Measurements from ENCODE around the gene PRKAG1. TPM values are rescaled to one million over a fixed set of nuclear protein-coding genes. Genes with fewer than 3 reads are reported as not detected.
A peak's percentile ranks its signal among the peaks of the same experiment; 100 is the strongest.

PRKAG1 gene
- total RNA-seq, 2 experiments from 2014 or later, result 65.9 to 70.2 TPM

GRCh38 chr12:48973531-48973930, 45.0 kb downstream of the PRKAG1 start:
- Mint-ChIP-seq H3K27me3 (peaks cover 89% of the 10 kb centered on the region), H3K9me3 (no peaks in the 10 kb centered on the region), H3K4me1 (peaks cover 49% of the 10 kb centered on the region), H3K4me3 (no peak overlapping the region), H3K27ac (no peak overlapping the region), H3K36me3 (ENCODE audit: low read depth) (no peaks in the 10 kb centered on the region)
- no peak for DNase-seq
- POLR2A ChIA-PET, result no interaction called here
- CTCF ChIA-PET, result interaction anchor here (1.0 to 4.0 kb wide), 3 partner anchors 14 to 23 kb away, joined by 4 to 16 read pairs (median 5); no protein-coding TSS in a partner anchor

DNA sequence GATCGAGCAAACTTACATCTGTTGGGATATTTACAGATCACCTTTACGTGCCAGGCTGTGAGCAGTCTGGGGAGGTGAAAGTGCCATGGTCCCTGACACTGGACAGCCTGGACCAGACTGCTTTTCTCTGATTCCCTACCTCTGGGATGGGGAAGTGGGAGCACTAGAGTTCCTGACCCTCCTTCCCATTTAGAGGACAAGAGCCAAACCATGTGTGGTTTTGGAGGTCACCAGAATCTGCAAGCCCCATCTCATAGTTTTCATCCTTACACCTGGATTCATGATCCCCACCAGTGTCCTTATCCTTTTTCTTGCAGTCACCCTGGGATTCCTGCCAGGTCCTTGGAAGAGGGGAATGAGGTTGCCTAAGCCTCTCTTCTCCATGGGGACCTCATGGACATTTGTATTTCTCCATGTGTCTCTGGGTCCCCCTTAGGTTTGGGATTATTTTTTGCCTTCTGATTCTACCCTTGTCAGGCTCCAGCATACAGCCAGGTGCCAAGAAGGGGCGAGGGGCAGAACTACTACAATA, 45.6 kb downstream of the PRKAG1 start:
- CTCF ChIA-PET, result interaction anchor here (1.0 to 4.0 kb wide), 3 partner anchors 15 to 120 kb away, joined by 4 to 16 read pairs (median 4); no protein-coding TSS in a partner anchor
- Mint-ChIP-seq H3K9me3 (no peaks in the 10 kb centered on the region), H3K36me3 (ENCODE audit: low read depth) (no peaks in the 10 kb centered on the region), H3K27me3 (peaks cover 90% of the 10 kb centered on the region), H3K27ac (no peak overlapping the region), H3K4me3 (no peak overlapping the region), H3K4me1 (peaks cover 47% of the 10 kb centered on the region)
- POLR2A ChIA-PET, result interaction anchor here (1.5 kb wide), 1 partner anchor 8 kb away, joined by 5 read pairs; no protein-coding TSS in a partner anchor
- DNase-seq, result no peak

DNA sequence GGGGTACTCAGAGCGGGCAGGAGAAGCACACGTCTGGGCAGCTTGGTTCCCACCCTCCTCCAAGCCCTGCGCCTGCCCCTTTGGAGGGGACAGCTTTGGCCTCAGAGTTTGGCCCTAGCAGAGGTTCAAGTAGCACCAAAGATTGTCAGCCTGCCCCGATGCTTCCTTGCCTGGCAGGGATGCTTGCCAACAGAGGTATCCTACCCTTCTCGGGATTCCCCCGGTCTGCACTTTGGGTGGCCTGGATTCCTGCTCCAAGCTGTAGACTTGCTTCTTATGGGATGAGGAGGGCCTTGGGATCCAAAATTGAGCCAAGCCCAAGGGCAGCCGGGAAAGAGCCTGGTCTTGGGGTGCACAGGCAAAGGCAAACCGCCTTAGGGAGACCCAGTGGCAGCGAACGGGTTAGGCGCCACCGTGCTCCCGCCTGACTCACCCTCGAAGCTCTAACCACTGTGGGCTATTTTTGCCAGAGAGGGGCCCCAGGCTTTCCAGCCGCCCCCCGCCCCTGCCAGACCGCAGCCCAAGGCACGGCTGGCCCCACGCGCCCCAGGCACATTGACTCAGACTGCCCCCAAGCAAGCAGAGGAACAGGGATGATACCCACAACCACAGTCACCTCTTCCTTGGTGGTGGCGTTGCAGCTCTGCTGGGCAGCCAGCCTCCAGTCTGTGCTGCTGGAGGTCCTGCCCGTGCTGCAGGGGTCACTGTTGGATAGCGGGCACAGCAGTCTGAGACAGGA, 46.2 kb downstream of the PRKAG1 start:
- no peaks in the 10 kb centered on the region for H3K36me3 Mint-ChIP-seq (ENCODE audit: low read depth)
- H3K27me3 Mint-ChIP-seq, result peaks cover 84% of the 10 kb centered on the region
- H3K4me1 Mint-ChIP-seq, result peaks cover 42% of the 10 kb centered on the region
- H3K4me3 Mint-ChIP-seq, result no peak overlapping the region
- no peak overlapping the region for H3K27ac Mint-ChIP-seq
- POLR2A ChIA-PET, result interaction anchor here (1.4 to 1.5 kb wide), 2 partner anchors 9 to 15 kb away, joined by 4 to 5 read pairs; partner anchors contain the start of gene ARF3
- CTCF ChIA-PET, result interaction anchor here (1.0 to 4.0 kb wide), 3 partner anchors 9 to 119 kb away, joined by 3 to 16 read pairs (median 4); no protein-coding TSS in a partner anchor
- H3K9me3 Mint-ChIP-seq, result no peaks in the 10 kb centered on the region
- peak; percentile 32 for DNase-seq

GRCh38 chr12:48970702-48971334, 47.8 kb downstream of the PRKAG1 start:
- ChIA-PET CTCF (interaction anchor here (1.2 to 4.0 kb wide), 2 partner anchors 13 to 17 kb away, joined by 5 to 16 read pairs; partner anchors contain the start of gene ARF3), POLR2A (interaction anchor here (1.0 kb wide), 1 partner anchor 119 kb away, joined by 3 read pairs; the partner anchor contains the start of gene DDX23)
- Mint-ChIP-seq H3K27ac (no peak overlapping the region), H3K9me3 (no peaks in the 10 kb centered on the region), H3K4me1 (peaks cover 35% of the 10 kb centered on the region), H3K36me3 (ENCODE audit: low read depth) (no peaks in the 10 kb centered on the region), H3K4me3 (peak overlapping the region; percentile 3), H3K27me3 (peaks cover 75% of the 10 kb centered on the region)
- no peak for DNase-seq

DNA sequence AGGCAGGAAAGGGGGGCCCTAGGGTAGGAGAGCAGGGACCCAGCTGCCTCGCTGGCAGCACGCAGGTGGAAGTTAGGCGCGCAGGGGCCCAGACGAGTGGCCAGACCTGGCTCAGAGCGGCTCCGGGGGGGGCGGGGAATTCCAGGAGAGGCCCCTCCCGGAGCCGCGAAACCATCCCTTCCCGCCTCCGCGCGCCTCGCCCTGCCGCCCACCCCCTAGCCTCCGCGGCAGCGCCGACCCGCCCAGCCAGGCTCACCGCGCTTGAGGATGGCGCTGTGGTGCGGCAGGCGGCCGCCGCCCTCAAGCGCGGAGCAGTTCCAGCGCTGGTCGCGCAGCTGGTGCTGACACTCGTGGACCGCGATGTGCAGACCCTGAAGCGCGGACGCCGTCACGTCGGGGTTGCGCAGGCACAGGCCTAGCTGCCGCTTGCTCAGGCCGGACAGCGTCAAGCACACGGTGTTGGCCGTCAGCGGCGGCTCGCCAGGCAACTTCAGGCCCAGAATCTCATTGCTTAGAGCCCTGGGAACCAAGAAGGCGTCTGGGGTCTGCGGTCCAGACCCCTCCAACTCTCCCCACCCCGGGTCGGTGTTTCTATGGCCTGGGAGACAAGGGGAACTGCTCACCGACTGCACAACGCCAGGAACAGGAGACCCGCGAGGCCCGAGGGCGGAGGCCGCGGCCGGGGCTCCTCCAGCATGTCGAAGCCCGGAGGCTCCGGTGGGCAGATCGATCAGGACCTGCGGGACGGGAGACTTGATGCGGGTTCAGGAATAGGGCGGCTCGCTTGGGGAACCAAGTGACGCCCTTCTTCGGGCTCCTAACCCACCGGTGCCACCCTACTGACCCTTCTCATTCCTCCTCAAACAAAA, 48.5 kb downstream of the PRKAG1 start:
- Mint-ChIP-seq H3K4me1 (peaks cover 35% of the 10 kb centered on the region), H3K36me3 (ENCODE audit: low read depth) (no peaks in the 10 kb centered on the region), H3K27me3 (peaks cover 71% of the 10 kb centered on the region), H3K27ac (no peak overlapping the region), H3K4me3 (peak overlapping the region; percentile 10), H3K9me3 (no peaks in the 10 kb centered on the region)
- DNase-seq, result no peak
- CTCF ChIA-PET, result interaction anchor here (0.7 to 2.3 kb wide), 8 partner anchors 8 to 1116 kb away, joined by 3 to 8 read pairs (median 5); partner anchors contain the start of genes ARF3 and WNT1
- POLR2A ChIA-PET, result interaction anchor here (0.9 kb wide), 1 partner anchor 8 kb away, joined by 3 read pairs; the partner anchor contains the start of gene WNT1

DNA sequence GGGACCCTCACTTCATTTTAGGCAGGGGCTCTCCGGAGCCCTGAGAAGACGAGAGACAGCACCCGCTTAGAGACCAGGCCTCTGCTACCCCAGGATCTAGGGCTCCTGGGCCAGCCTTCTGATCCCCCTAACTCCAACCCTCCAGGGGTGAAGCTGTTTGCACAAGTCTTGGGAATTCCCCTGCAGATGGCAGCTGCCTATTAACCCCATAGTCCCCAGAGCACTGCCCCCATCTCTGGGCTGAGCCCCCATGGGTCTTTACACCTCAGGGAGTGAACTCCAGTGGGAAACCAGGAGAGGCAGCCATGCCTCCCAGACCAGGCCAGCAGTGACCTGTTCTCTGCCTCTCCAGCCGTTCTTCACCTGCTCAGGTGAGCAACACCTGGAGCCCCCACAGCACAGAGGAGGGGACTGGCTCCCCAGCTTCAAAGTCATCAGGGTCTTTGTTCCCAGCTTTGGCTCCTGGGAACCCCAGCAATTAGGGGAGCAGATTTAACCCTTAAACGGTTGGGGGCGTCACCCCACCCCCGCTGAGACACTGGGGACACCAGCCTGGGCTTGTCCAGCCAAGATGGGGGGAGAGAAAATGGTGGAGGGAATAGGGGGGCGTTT, 49.3 kb downstream of the PRKAG1 start:
- H3K4me1 Mint-ChIP-seq, result peaks cover 35% of the 10 kb centered on the region
- DNase-seq, result no peak
- CTCF ChIA-PET, result interaction anchor here (0.7 to 2.3 kb wide), 7 partner anchors 9 to 1115 kb away, joined by 3 to 8 read pairs (median 5); partner anchors contain the start of genes ARF3 and WNT1
- peak overlapping the region; percentile 10 for H3K4me3 Mint-ChIP-seq
- H3K36me3 Mint-ChIP-seq (ENCODE audit: low read depth), result no peaks in the 10 kb centered on the region
- no peaks in the 10 kb centered on the region for H3K9me3 Mint-ChIP-seq
- H3K27me3 Mint-ChIP-seq, result peaks cover 71% of the 10 kb centered on the region
- H3K27ac Mint-ChIP-seq, result no peak overlapping the region
- POLR2A ChIA-PET, result interaction anchor here (0.9 to 1.4 kb wide), 4 partner anchors 9 to 34 kb away, joined by 3 to 7 read pairs (median 3); partner anchors contain the start of genes ARF3 and WNT1

DNA sequence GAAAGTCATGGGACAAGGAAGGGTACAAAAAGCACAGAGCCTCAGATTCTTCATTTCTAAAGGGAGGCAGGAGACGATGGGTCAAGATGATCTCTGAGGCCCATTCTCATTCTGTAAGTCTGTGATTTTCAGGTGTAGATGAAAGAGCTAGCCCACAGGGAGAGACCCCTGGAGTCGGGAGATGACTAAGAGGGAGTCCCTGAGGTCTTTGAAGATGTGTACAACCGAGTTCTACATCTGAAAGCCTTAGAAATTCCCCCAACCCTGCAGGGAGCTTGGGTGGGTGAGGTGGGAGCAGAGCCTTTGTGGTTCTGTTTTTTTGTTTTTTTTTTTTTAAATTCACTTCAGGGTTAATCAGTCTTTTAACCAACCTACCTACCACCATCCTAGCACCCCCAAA, 50.1 kb downstream of the PRKAG1 start:
- Mint-ChIP-seq H3K27me3 (peaks cover 65% of the 10 kb centered on the region), H3K4me3 (no peak overlapping the region), H3K36me3 (ENCODE audit: low read depth) (no peaks in the 10 kb centered on the region), H3K27ac (no peak overlapping the region), H3K4me1 (peaks cover 35% of the 10 kb centered on the region), H3K9me3 (no peaks in the 10 kb centered on the region)
- ChIA-PET CTCF (interaction anchor here (0.6 to 2.3 kb wide), 7 partner anchors 9 to 31 kb away, joined by 3 to 8 read pairs (median 5); partner anchors contain the start of genes ARF3, DDN and WNT1), POLR2A (interaction anchor here (1.1 to 1.4 kb wide), 3 partner anchors 11 to 33 kb away, joined by 3 to 7 read pairs (median 3); partner anchors contain the start of gene ARF3)
- no peak for DNase-seq

DNA sequence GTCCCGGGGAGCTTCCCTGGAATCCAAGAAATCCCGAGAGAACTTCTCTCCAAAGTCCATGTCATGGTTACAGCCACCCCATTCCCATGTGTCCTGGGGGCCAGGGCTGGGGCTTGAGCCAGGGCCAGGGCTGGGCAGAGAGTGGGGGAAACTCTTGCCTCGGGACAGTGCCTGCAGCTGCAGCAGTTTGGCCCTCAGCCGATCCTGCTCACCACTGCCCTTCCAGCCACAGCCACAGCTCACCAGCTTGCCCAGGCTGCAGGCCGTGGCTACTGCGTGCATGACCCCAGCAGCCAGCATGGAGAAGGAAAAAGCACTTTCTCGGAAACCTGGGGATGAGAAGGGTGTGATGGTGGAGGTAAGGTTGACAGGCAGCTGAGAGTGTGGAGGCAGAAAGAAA, 50.6 kb downstream of the PRKAG1 start:
- H3K4me1 Mint-ChIP-seq, result peaks cover 34% of the 10 kb centered on the region
- no peak overlapping the region for H3K27ac Mint-ChIP-seq
- H3K27me3 Mint-ChIP-seq, result peaks cover 60% of the 10 kb centered on the region
- no peak overlapping the region for H3K4me3 Mint-ChIP-seq
- H3K9me3 Mint-ChIP-seq, result no peaks in the 10 kb centered on the region
- H3K36me3 Mint-ChIP-seq (ENCODE audit: low read depth), result no peaks in the 10 kb centered on the region
- no peak for DNase-seq
- POLR2A ChIA-PET, result interaction anchor here (1.1 to 1.4 kb wide), 2 partner anchors 11 to 27 kb away, joined by 3 to 7 read pairs; partner anchors contain the start of gene ARF3
- CTCF ChIA-PET, result interaction anchor here (0.6 to 2.3 kb wide), 4 partner anchors 9 to 31 kb away, joined by 3 to 8 read pairs (median 6); partner anchors contain the start of genes ARF3 and DDN

- no peak for DNase-seq
- Mint-ChIP-seq H3K27ac (no peak overlapping the region), H3K4me1 (peaks cover 19% of the 10 kb centered on the region), H3K27me3 (peaks cover 47% of the 10 kb centered on the region), H3K4me3 (no peak overlapping the region), H3K9me3 (no peaks in the 10 kb centered on the region), H3K36me3 (ENCODE audit: low read depth) (no peaks in the 10 kb centered on the region)
- ChIA-PET CTCF (interaction anchor here (0.9 to 2.0 kb wide), 4 partner anchors 11 to 147 kb away, joined by 3 to 10 read pairs (median 4); no protein-coding TSS in a partner anchor), POLR2A (interaction anchor here (1.1 to 1.6 kb wide), 4 partner anchors 9 to 165 kb away, joined by 3 to 7 read pairs (median 4); partner anchors contain the start of genes ARF3, TUBA1B and WNT1)
Observed at GRCh38 chr12:48966177-48966895, 52.2 kb downstream of the PRKAG1 start.

GRCh38 chr12:48965298-48965838, 53.2 kb downstream of the PRKAG1 start:
- peaks cover 10% of the 10 kb centered on the region for H3K4me1 Mint-ChIP-seq
- H3K36me3 Mint-ChIP-seq (ENCODE audit: low read depth), result no peaks in the 10 kb centered on the region
- no peak overlapping the region for H3K27ac Mint-ChIP-seq
- no peak for DNase-seq
- H3K9me3 Mint-ChIP-seq, result no peaks in the 10 kb centered on the region
- CTCF ChIA-PET, result no interaction called here
- POLR2A ChIA-PET, result interaction anchor here (1.1 kb wide), 1 partner anchor 166 kb away, joined by 3 read pairs; the partner anchor contains the start of gene TUBA1B
- H3K4me3 Mint-ChIP-seq, result no peak overlapping the region
- peaks cover 43% of the 10 kb centered on the region for H3K27me3 Mint-ChIP-seq

DNA sequence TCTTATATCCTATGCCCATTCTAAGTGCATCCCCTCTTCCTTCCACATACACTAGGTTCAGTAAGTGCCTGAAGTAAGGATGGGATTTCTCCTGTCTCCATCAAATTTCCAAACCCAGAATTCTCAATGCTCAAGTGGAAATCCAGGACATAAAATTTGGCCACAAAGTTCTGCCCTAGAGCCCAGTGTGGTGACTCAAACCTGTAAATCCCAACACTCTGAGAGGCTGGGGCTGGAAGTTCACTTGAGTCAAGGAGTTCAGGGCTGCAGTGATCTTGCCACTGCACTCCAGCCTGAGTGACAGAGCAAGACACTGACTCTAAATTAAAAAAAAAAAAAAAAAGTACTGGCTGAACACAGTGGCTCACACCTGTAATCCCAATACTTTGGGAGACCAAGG, 56.8 kb downstream of the PRKAG1 start:
- DNase-seq, result no peak
- ChIA-PET CTCF (interaction anchor here (1.9 kb wide), 1 partner anchor 16 kb away, joined by 6 read pairs; the partner anchor contains the start of gene WNT1), POLR2A (no interaction called here)
- Mint-ChIP-seq H3K27me3 (peaks cover 28% of the 10 kb centered on the region), H3K4me3 (no peak overlapping the region), H3K4me1 (peaks cover 9% of the 10 kb centered on the region), H3K36me3 (ENCODE audit: low read depth) (peaks cover 6% of the 10 kb centered on the region), H3K27ac (no peak overlapping the region), H3K9me3 (no peaks in the 10 kb centered on the region)
